ENCODE measurements around the gene IGSF5.
"Not testable (repeated sequence)": the region's sequence is repeated elsewhere in the genome, so short reads cannot be mapped to it uniquely, and the experiment has no call there.

IGSF5 gene

DNA sequence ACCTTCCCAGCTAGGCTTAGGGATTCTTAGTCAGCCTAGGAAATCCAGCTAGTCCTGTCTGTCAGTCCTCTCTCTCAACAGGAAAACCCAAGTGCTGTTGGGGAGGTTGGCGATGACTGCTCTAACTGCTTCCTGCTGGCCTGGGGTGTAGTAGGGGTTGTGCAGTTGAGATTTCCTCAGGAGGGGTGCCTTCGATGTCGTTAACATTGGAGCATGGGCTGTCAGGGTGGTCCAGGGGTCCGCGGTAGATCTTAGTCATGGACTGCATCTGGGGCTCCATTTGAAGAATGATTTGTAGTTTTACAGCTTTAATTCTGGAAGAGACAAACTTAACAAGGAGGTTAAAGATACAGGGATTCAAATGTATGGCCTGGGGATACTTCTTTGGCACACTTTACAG lies 5.5 kb upstream of the IGSF5 start:
- not testable (repeated sequence) for DNase-seq

DNA sequence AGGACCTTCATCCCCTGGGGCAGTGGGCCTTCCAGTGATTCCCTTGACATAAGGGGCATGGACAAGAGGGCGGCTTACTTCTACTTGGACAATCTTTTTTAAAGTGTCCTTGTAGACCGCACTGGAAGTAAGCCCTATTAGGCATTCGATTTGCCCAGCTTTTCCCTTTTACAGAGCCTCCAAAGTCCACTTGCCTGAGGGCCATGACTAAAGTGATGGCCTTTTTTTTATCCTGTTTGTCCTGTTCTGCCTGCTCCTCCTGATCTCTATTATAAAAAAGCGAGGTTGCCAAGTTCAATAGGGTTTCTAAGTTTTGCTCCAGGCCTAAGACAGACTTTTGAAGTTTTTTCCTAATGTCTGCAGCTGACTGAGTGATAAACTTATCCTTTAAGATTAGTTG lies 2.4 kb upstream of the IGSF5 start:
- not testable (repeated sequence) for DNase-seq

DNA sequence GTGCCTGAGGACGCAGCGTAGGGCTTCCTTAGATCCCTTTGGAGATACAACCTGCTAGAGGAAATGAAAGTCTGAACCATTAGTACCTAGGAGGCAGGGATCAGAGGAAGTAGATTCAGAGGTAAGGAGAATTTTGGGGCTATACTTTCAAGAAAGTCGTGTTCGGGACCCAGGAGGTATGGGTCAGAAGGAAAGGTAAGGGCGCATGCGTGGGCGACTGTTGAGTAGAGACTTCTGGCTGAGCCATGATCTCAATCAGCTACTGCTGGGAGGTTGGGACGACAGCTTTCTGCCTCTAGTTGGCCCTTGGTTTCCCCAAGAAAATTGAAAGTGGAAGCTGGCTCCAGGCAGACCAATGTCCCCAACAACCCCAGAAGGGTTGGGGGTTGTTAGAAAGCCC lies 349 bp downstream of the IGSF5 start:
- DNase-seq: not testable (repeated sequence)

DNA sequence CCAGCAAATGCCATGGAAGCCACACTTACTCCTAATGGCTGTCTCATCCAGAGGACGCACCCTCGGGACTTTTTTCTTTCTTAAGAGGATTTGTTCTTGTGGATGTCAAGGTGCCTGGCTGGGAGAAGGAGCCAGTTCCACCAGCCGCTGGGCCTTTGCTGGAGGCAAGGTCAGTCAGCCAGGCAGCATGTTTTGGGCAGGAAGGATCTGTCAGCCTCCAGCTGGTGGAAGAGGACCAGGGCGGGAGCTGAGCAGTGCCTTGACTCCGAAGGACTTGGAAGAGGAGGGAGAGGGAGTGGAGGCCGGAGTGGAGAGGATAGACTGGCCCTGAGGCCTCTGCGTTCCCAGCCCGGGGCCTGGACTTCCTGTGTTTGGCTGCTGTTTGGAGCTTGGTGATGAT lies 5.7 kb downstream of the IGSF5 start:
- DNase-seq: no peak

DNA sequence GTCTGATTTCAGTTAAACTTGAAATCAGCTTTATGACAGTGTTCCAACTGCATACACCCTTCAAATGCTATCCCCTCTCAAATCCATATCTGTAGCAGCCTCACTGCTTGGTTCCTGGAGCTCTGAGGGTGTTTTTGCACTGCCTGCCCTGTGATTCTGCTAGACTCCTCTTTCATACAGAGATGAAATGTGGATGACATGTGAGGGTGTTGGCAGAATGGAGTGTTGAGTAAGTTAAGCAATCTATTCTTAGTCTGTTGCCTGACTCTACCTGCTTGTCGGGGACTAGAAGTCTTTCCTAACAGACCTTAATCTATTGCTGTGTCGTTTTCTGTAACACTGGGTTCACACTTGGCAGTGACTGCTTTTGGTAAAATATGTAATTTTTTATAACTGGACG lies 9.8 kb downstream of the IGSF5 start:
- no peak for DNase-seq

DNA sequence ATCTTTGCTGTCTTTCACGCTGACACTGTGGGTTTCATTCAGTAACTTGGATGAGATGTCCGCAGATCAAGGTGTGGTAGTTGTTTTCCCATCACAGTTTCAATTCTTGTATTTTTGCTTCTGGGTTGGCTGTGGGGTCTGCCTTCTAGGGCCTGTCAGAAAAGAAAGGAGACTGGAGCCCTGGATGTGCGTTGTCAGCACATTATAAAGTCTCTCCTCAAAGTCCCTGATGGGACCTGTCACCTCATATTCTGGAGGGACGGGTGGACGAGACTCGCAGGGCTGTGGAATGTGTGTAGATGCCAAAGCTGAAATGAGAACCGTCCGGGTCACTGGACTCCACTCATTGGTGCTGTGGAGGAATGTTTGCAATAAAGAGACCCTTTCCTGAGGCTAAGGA lies 11.3 kb downstream of the IGSF5 start:
- DNase-seq: no peak

DNA sequence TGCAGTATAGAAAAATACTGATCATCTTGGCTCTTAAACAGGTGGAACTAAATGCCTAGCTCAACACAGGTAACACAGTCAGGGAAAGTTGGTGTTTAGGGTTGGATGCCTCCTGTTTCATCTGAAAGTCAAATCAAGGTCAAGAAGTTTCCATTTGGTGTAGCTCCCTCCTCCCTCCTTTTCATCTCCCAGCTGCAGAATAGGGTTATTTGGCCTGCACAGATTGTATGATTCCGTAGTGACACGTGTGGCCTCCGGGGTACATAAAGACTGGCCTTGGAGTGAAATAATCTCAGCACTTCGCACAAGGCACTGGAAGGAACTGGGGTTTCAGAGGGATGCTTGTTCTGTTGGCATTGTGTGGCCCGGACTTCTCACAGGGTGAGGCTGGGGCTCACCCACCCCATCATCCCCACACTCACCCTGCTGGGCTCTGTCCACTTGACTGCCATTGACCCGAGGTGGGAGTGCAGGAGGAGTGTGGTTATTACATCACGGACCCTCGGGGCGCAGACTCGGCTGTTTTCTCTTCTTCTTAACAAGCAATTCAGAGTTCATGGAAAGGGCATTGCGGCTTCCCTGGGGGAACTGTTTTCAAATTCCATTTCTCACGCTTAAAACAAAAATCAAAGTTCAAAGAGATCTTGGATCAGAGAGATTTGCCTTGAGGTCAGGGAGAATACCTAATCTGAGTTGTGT lies 18.4 kb downstream of the IGSF5 start:
- DNase-seq: no peak

DNA sequence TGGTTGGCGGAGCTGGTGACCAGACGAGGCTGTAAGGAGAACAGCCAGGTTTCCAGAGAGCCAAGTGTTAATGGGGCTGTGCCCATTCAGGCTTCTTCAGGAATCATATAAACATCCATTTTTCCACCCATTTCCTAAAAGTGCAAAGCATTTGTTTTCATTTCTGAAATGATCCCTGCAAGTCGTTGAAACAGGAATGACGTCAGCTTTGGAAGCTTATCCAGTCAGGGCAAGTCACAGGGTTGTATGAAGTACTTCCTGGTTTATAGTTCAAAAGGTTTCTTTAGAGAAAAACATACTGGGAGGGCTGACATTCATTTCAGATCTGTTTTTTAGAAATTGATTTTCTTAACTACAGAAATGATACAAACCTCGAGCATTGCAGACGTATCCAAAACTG lies 29.2 kb downstream of the IGSF5 start:
- DNase-seq: no peak

DNA sequence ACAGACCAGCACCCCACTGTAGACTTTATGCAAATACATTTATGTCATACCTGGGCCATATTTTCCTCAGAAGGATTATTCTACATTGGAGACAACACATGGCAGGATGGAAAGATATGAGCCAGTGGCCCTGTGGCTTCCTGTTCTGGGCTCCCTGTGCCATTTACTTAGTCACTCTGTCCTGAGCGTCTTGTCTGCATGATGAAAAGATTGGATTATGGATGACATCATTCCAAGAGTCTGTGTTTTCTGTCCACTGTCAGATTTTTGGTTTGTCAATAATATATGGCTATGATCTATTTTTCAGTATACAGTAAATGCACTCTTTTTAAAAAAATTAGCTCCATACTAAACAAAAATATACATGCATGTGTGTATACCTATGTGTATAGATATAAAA lies 30.8 kb downstream of the IGSF5 start:
- no peak for DNase-seq

DNA sequence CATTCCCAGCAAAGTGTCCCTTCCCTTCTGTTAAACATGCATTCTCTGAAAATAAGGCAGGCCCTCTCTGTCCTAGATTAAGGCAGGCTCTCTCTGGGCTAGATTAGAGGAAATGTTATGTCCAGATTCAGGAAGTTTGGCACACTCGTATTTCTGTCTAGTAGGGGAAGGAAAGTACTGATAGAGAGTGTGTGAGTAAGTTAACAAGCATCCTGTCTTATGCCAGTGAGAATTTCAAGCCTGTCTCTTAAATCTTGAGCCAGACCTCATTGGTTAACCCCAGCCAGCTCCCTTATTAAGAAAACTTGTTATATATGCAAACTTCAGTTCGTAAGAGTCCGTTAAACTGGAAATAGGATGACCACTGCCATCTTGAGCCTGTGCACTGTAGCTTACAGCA lies 31.6 kb downstream of the IGSF5 start:
- DNase-seq: no peak

DNA sequence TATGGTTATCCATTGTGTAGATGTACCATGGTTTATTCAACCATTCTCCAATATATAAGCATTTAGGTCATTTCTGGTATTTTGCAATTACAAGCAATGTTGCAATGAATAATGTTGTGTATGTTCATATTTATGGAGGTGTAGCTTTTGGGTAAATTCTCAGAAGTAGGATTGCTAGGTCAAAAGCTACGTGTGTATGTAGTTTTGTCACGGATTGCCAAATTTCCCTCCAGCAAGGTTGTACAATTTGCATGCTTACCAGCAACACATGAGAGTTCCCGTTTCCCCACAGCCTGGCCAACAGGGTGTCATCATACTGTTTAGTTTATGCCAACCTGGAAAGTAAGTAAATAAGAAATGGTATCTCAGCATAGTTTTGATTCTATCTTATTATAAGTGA lies 36.3 kb downstream of the IGSF5 start:
- no peak for DNase-seq

DNA sequence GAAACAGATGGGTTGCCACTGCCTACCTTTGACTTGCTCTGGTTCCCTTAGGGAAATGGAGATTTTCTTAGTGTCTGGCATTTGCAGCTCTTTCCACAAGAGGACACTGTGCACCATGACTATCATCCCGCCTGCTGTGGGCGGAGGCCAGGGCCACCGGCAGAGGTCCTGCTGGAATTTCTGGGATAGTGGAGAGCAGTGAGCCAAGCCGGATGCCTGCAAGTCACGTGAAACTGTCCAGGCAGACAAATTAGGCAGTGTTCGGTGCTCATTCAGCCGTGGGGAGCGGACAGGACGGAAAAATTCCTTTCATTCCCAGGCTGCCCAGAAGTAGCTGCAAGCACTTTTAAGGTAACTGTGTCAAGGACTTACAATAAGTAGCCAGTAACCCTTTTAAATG lies 43.4 kb downstream of the IGSF5 start:
- DNase-seq: peak; percentile 74

DNA sequence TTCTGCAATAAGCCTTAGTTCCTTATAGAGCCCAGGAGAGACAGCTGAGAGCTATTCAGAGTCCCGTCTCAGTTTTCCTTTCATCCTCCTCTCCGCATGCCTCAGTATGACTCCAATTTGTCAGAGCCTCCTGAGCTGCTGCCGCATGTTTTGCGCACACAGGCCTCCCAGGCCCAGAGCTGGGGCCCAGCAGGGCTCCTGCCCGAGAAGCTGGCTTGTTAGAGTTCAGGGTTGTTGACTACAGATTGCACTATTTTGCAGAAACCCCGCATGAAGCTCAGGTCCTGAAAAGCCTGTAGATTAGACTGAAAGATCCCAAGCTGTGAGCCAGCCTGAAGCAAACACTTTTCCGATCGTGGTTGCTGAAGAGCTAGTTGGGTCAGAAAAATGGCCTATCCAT lies 51.5 kb downstream of the IGSF5 start:
- no peak for DNase-seq

DNA sequence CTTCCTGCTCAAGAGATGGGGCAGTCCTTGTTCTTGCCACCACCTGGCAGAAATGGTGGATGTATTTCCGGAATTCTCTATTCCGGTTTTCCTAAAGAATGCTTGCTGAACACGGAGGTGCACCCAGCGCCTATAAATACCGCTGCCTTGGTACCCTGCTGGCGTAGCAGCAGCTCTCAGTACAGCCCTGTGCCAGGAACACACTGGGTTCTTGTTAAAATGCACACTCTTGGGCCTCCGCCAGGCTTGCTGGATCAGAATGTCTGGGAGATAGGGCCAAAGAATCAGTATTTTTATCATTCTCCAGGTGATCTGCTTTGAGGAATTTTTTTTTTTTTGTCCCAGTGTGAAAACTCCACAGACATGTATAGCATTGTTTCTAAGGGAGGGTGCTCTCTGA lies 54.2 kb downstream of the IGSF5 start:
- no peak for DNase-seq

DNA sequence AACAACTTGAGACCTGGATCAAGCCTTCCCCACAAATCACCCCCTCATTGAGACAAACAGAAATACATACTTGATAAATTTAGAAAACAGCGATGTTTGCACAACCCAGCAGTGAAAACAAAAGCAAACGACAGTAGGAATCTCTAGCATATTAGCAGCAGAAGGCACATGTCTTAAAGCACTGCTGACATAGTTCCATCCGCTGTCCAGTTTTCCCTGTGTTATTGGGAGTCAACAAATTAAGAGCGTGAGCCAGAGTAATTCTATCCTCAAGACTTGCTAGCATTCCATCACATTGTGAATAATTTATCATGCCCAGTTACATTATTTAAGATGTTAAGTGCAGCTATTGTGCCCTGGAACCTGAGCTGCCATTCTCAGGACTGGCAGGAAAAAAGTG lies 55.3 kb downstream of the IGSF5 start:
- DNase-seq: no peak

DNA sequence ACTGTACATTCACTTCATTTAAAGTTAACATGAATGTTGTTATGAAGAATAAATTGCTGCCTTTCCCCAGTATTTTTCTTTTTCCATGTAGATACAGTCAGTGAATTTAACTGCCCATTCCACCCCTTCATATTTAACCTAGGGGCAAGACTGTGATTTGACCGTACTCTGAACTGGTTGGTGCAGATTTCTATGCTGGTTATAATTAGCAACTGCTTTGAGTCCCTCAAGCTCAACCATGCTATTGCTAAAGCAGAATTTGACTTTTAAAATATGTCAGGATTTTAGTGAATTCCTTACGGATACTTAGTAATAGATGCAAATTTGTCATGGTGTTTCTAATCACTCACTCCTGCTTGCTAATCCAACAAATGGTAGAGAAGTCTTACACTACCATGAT lies 57.2 kb downstream of the IGSF5 start:
- DNase-seq: no peak

DNA sequence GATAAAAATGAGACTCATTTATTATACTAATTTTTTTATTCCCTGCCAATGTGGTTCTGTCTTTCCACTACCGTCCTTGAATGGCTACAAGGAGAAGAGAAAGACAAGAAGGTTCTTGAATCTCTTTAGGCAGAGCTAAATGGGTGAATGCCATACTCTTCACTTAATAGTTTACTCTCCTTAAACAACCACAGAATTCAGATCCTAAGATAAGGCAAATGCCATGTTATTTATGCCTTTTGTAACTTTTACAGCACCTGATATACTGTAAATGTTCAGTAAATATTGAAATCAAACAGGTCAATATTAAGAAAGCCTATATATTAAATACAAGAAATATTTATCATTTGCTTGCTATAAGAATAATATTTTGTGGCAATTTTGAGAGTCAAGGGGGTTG lies 58.4 kb downstream of the IGSF5 start:
- no peak for DNase-seq

DNA sequence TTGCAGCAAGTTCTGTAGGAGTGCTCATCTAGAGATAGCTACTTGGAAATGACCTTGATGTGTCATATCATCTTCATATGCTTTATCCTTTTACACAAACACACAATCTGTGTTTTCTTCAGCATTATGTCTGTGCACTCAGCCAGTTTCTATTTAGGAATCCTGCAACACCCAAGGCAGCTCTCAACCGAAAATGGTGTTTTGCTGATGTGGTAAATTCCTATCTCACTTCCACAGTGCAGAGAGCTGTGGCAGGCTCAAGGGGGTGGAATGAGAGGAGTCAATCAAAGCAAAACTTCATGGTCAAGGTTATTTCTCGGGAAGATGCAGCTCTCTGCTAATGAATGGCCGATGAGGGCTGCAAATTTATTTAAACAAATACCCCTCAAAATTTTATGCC lies 59.3 kb downstream of the IGSF5 start:
- DNase-seq: no peak

DNA sequence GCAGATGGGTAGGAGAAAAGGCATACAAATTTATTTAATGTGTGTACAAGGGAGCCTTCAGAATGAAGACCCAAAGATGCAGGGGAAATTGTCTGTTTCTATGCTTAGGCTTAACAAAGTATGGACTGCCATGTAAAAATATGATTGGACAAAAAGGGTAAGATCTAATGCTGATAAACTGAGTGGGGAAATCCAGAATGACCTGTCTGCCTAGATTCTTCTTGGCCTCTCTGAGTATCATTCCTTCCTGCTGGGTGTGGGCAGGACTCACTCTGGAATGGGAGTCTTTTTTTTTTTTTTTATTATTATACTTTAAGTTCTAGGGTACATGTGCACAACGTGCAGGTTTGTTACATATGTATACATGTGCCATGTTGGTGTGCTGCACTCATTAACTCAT lies 61.0 kb downstream of the IGSF5 start:
- DNase-seq: no peak

DNA sequence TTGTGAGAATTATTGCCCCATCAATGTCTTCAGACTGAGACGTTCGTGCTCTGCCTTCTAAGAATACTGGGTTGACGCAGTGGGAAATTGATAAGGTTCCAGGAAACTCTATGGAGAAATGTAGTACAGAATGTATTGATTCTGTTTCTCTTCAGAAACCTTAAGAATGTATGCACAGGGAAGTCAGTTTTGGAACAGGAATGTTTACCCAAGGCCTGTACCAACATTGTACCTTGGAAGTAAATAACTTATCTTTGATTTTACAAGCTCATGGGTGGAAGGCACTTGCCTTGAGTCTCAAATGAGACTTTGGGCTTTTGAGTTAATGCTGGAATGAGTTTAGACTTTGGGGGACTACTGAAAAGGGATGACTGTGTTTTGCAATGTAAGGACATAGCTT lies 62.8 kb downstream of the IGSF5 start:
- DNase-seq: no peak

DNA sequence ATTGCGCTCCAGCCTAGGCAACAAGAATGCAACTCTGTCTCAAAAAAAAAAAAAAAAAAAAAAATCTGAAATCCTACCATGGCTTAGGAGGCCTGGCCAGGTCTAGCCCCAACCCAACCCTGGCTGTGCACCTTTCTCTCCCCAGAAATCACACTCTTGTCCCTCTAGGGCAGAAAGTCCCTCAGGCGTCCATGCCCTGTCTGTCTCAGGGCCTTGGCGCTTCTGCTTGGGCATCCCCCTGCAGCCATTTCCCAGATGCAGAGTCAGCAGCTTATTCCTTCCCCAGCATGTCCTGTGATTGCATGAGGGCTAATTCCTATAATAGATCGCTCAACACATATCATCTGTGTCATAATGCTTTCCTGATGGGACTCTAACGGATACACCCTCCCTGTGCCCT lies 65.0 kb downstream of the IGSF5 start:
- no peak for DNase-seq

DNA sequence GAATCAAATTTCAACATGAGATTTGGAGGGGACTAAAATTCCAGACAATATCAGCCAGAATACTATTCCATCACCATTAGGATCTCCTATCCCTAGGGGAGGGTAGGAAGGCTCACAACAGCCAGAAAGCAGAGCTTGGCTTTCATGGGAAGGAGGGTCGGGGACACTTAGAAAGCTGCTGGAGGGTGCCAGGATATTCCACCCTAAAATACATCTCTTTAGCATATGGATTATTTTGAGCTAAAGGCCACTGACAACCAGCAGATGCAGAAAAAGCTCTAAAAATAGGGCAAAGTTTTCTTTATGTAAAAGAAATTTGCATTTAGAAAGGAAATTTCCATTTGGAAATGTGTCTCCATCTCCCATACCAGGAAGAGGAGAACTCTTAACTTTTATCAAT lies 68.0 kb downstream of the IGSF5 start:
- DNase-seq: no peak

DNA sequence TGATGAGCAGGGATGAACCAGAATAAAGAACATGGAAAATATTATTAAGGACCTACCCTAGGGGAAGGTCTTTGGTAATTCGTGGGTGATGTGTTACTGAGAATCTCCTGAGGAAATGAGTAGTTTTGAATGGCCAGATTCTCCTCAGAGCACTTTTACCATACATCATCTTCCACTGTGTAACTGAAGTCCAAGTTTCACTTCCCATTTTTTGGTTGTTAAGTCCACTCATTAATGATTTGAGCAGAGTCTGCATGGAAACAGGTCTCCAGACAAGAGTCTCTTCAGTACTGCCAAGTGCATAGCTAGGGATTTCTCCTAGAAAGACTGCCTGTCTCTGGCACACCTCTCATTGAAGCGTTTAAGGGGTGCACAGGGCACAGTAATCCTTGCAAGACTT lies 73.6 kb downstream of the IGSF5 start:
- DNase-seq: no peak

DNA sequence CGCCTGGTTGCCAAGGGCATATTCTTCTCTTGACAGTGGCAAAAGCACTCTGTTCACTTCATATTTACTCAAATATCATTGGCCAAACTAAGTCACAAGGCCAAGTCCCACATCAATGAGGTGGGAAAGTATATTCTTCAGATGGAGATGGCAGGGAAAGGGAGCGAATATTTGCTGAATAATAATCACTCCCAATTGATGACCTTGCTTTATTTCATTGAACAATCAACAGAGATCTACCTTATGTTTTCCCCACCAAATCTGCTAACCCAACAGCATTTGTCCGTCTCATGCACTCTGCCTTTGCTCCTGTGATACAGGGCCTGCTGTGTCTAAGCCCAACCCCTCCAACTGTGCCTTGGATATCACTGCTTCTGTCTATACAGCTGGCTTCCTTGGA lies 77.1 kb downstream of the IGSF5 start:
- DNase-seq: no peak

DNA sequence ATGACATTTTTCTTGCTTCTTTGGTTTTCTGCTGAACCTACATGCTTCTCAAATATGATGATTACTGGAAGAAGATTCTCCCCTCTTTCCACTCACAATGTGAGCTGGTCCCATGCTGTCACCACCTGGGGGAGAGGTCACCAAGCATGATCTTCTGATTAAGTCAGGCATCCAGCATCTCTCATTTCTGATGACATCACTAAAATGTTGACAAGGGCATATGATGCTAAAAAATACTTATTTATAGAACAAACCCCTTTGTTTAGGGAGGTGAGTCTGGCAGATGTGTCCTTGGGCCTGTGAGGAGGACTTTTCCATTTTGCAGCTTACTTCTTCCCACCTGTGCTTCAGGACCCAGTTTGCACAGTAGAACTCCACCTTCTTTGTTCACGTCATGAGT lies 80.3 kb downstream of the IGSF5 start:
- no peak for DNase-seq

DNA sequence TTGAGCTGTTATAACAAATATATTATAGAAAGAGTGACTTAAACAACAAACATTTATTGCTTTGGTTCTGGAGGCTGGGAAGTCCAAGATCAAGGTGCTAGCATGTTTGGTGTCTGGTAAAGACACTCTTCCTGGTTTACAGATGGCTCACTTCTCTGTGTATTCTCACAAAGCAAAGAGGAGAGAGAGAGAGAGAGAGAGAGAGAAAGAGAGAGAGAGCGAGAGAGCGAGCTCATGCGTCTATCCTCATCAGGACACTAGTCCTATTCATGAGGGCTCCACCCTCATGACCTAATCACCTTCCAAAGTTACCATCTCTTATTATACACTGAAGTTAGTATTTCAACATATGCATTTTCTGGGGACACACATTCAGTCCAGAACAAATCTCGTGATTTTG lies 89.6 kb downstream of the IGSF5 start:
- no peak for DNase-seq
